Calu3 (cell line): Measurements from ENCODE around the gene ACCS. TPM values are rescaled to one million over a fixed set of nuclear protein-coding genes. Genes with fewer than 3 reads are reported as not detected.

ENCODE experiments used
- BruUV-seq: library from RNA; stranded (reverse); fragments of 400-500 nt; replicated peaks from 2 replicates; lab custom pipeline; 2021; lab: Mats Ljungman, UMichigan
- CTCF ChIA-PET: fragments of 300-600 bp; sonication (Branson Sonifier 250); formaldehyde crosslinking; loops from one replicate; lab custom pipeline; 2022; ENCODE audit warnings: antibody characterized with exemption; lab: Charles Lee
- DNase-seq: peaks from one replicate; pipeline ENCODE4 v3.0.0; 2022
- H3K27ac Mint-ChIP-seq: one replicate; pipeline ENCODE4 v1.8.0; 2022; ENCODE audit warnings: mixed read lengths; ENCODE audit not compliant: unreplicated experiment
- H3K27me3 Mint-ChIP-seq: one replicate; pipeline ENCODE4 v1.8.0; 2022; ENCODE audit warnings: mixed read lengths; ENCODE audit not compliant: unreplicated experiment
- H3K36me3 Mint-ChIP-seq: one replicate; pipeline ENCODE4 v1.8.0; 2022; ENCODE audit warnings: mild to moderate bottlenecking, moderate library complexity, mixed read lengths; ENCODE audit not compliant: insufficient read depth, unreplicated experiment
- H3K4me1 Mint-ChIP-seq: one replicate; pipeline ENCODE4 v1.8.0; 2022; ENCODE audit warnings: mild to moderate bottlenecking, low read depth, mixed read lengths; ENCODE audit not compliant: unreplicated experiment
- H3K4me3 Mint-ChIP-seq: one replicate; pipeline ENCODE4 v1.8.0; 2022; ENCODE audit warnings: mild to moderate bottlenecking, low read depth, moderate library complexity, mixed read lengths; ENCODE audit not compliant: unreplicated experiment
- H3K9me3 Mint-ChIP-seq: one replicate; pipeline ENCODE4 v1.8.0; 2022; ENCODE audit warnings: low read depth, mixed read lengths; ENCODE audit not compliant: unreplicated experiment
- intact Hi-C: fragments of 100-400 bp; cut with micrococcal nuclease; formaldehyde crosslinking; loops from one replicate; pipeline ENCODE4 v1.10.0; 2022; ENCODE audit not compliant: unreplicated experiment
- total RNA-seq: library from RNA; stranded (reverse); gene quantifications from 2 replicates; pipeline ENCODE4 v1.2.3, GENCODE V29; 2022
- TF ChIP-seq, protein P1 (sequence below): fragments of 200-600 bp; IDR thresholded peaks from one replicate; pipeline ENCODE4 v1.8.0; 2022; ENCODE audit warnings: antibody characterized with exemption; ENCODE audit not compliant: unreplicated experiment

Gene ACCS
- total RNA-seq, 1 experiment from 2014 or later: 17.9 TPM

GRCh38 chr11:44051171-44051570 lies 14.9 kb upstream of the ACCS start:
- CTCF ChIA-PET: no interaction called here
- DNase-seq: no peak
- no peak overlapping the region for H3K27ac Mint-ChIP-seq
- no TSS peak for BruUV-seq
- intact Hi-C loops: loop anchor here (10.0 kb wide), 1 partner anchor 56 kb away; no protein-coding TSS in a partner anchor
- no peaks in the 10 kb centered on the region for H3K9me3 Mint-ChIP-seq
- TF ChIP-seq, protein P1, sequence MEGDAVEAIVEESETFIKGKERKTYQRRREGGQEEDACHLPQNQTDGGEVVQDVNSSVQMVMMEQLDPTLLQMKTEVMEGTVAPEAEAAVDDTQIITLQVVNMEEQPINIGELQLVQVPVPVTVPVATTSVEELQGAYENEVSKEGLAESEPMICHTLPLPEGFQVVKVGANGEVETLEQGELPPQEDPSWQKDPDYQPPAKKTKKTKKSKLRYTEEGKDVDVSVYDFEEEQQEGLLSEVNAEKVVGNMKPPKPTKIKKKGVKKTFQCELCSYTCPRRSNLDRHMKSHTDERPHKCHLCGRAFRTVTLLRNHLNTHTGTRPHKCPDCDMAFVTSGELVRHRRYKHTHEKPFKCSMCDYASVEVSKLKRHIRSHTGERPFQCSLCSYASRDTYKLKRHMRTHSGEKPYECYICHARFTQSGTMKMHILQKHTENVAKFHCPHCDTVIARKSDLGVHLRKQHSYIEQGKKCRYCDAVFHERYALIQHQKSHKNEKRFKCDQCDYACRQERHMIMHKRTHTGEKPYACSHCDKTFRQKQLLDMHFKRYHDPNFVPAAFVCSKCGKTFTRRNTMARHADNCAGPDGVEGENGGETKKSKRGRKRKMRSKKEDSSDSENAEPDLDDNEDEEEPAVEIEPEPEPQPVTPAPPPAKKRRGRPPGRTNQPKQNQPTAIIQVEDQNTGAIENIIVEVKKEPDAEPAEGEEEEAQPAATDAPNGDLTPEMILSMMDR: no peak
- H3K27me3 Mint-ChIP-seq: peaks cover 85% of the 10 kb centered on the region
- peaks cover 4% of the 10 kb centered on the region for H3K36me3 Mint-ChIP-seq
- no peak overlapping the region for H3K4me3 Mint-ChIP-seq
- no peaks in the 10 kb centered on the region for H3K4me1 Mint-ChIP-seq

- BruUV-seq: no TSS peak
- CTCF ChIA-PET: no interaction called here
- TF ChIP-seq, protein P1: no peak
- no peak for DNase-seq
- no peaks in the 10 kb centered on the region for H3K9me3 Mint-ChIP-seq
- H3K27me3 Mint-ChIP-seq: peaks cover 56% of the 10 kb centered on the region
- H3K4me3 Mint-ChIP-seq: no peak overlapping the region
- H3K36me3 Mint-ChIP-seq: no peaks in the 10 kb centered on the region
- no peak overlapping the region for H3K27ac Mint-ChIP-seq
- H3K4me1 Mint-ChIP-seq: no peaks in the 10 kb centered on the region
- intact Hi-C loops: loop anchor here (10.0 kb wide), 1 partner anchor 63 kb away; no protein-coding TSS in a partner anchor
Observed at GRCh38 chr11:44057340-44057739, 8.7 kb upstream of the ACCS start.

- no TSS peak for BruUV-seq
- Mint-ChIP-seq H3K4me1 (no peaks in the 10 kb centered on the region), H3K27me3 (peaks cover 46% of the 10 kb centered on the region), H3K9me3 (no peaks in the 10 kb centered on the region), H3K4me3 (no peak overlapping the region), H3K36me3 (no peaks in the 10 kb centered on the region), H3K27ac (no peak overlapping the region)
- CTCF ChIA-PET: no interaction called here
- TF ChIP-seq, protein P1: no peak
- intact Hi-C loops: loop anchor here (10.0 kb wide), 1 partner anchor 63 kb away; no protein-coding TSS in a partner anchor
- no peak for DNase-seq
Observed at GRCh38 chr11:44058275-44058674, 7.8 kb upstream of the ACCS start.

DNA sequence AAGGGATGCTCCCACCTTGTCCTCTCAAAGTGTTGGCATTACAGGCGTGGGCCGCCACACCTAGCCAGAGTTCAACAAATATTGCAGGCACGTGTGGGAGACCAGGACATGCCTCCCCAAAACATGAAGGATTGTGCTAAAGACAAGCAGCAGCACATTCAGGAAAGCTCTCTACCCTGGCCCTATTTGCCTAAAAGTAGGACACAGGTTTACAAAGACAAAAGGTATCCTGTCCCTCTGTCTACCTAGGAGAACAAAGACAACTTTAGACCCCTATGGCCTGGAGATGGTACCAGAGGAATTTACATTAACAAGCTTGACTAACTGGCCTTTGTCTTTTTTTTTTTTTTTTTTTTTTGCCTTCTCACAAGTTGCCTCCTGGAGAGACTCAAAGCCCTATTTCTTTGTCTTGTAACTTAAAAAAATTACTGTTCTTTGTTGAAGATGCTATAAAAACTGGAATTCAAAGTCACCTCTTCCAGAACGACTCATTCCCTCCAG lies 859 bp upstream of the ACCS start:
- Mint-ChIP-seq H3K27me3 (no peaks in the 10 kb centered on the region), H3K36me3 (peaks cover 12% of the 10 kb centered on the region), H3K4me3 (peak overlapping the region; percentile 96), H3K9me3 (no peaks in the 10 kb centered on the region), H3K27ac (peak overlapping the region; percentile 98), H3K4me1 (no peaks in the 10 kb centered on the region)
- intact Hi-C loops: no loop called here
- no peak for DNase-seq
- CTCF ChIA-PET: interaction anchor here (0.7 kb wide), 2 partner anchors 183 to 194 kb away, joined by 4 to 7 read pairs; no protein-coding TSS in a partner anchor
- no TSS peak for BruUV-seq
- TF ChIP-seq, protein P1: no peak
